ENCODE data around the gene MLLT6.

MLLT6 gene

GRCh38 chr17:38729886-38730525 is 24.9 kb downstream of the MLLT6 start, which contains the start of gene CISD3:
CISD3 (plus strand) TSS chr17:38730341; CDS start chr17:38730359, 18 bp downstream.
- peak; percentile 89 for DNase-seq

GRCh38 chr17:38730526-38731379 is 25.7 kb downstream of the MLLT6 start:
- no peak for DNase-seq

- DNase-seq = no peak
Measured at GRCh38 chr17:38731526-38732294, 26.6 kb downstream of the MLLT6 start.

- DNase-seq = no peak
Measured at GRCh38 chr17:38732376-38733281, 27.6 kb downstream of the MLLT6 start.

- DNase-seq = no peak
Measured at GRCh38 chr17:38733282-38733981, 28.4 kb downstream of the MLLT6 start.

GRCh38 chr17:38733982-38734973 is 29.2 kb downstream of the MLLT6 start:
- no peak for DNase-seq

GRCh38 chr17:38735161-38735997 is 30.3 kb downstream of the MLLT6 start:
- DNase-seq = peak; percentile 83

GRCh38 chr17:38738007-38738662 is 33.1 kb downstream of the MLLT6 start:
- DNase-seq = no peak

GRCh38 chr17:38738686-38739085 is 33.6 kb downstream of the MLLT6 start:
- no peak for DNase-seq

- DNase-seq = no peak
Measured at GRCh38 chr17:38739305-38739704, 34.2 kb downstream of the MLLT6 start.

- DNase-seq = no peak
Measured at GRCh38 chr17:38740044-38740443, 35.0 kb downstream of the MLLT6 start.

- DNase-seq = no peak
Measured at GRCh38 chr17:38740806-38741205, 35.7 kb downstream of the MLLT6 start.

- no peak for DNase-seq
Measured at GRCh38 chr17:38741461-38741860, 36.4 kb downstream of the MLLT6 start.

- DNase-seq = no peak
Measured at GRCh38 chr17:38741921-38742410, 36.9 kb downstream of the MLLT6 start.

- DNase-seq = no peak
Measured at GRCh38 chr17:38742411-38743308, 37.6 kb downstream of the MLLT6 start.

- DNase-seq = no peak
Measured at GRCh38 chr17:38743556-38744171, 38.6 kb downstream of the MLLT6 start.

GRCh38 chr17:38745545-38745944 is 40.5 kb downstream of the MLLT6 start:
- DNase-seq = no peak

All from activated CD8-positive, alpha-beta memory T cell treated with anti-CD3 and anti-CD28 coated beads, Interleukin-2, amount 50 U/mL, for 4 hours (primary cell).